ENCODE results near the gene SLC8B1. TPM values are rescaled to one million over a fixed set of nuclear protein-coding genes. Genes with fewer than 3 reads are reported as not detected.
A peak's percentile ranks its signal among the peaks of the same experiment; 100 is the strongest.

Gene SLC8B1
- total RNA-seq (ENCODE audit: low replicate concordance), result 3.0 and 7.5 TPM in 2 replicates

DNA sequence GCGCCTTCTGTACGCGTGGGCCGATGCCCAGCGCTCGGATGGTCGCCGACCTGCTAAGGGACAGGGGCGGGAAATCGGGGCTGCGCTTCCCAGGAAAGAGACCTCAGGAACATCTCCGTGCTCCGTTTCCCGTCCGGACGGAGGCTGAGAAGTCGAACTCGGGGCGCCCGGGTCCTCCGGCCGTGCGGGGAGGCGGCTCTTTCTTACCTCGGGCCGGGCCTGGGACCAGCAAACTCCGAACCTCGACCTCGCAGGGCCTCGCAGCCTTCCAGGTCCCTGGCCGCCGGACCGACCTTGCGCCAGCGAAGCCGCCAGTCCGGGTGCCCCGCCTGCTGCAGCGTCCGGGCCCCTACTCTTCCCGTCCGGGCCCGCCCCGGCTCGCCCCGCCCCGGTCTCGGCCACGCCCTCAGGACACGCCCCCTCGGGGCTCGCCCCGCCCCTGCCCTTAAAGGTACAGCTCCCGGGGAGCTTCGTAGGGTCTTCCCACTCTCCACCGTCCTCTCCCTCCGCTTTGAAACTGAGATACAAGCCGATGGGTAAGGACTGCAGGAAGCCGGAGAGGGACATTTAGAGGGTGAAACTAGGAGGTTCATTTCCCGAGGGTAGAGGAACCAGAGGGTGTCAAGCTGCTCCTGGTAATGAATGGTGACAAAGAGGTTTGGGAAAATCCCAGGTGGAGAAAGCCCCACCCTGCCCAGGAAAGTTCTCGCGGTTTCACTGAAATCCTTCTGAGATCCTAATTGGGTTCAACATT is at the start of gene SLC8B1:
Gene SLC8B1 (minus strand): TSS at position 324 of the 754 bp plus-strand sequence. CDS start 2,231 bp downstream, outside the sequence.
- DNase-seq (ENCODE audit: low spot score), result peak; percentile 93
- Mint-ChIP-seq H3K4me3 (peak within 1 kb of the TSS; percentile 87), H3K27ac (no peak within 1 kb of the TSS), H3K27me3 (ENCODE audit: insufficient read depth, low read depth) (peaks cover 12% of the 10 kb centered on the region), H3K9me3 (no peaks in the 10 kb centered on the region), H3K36me3 (peaks cover 2% of the 10 kb centered on the region), H3K4me1 (peaks cover 15% of the 10 kb centered on the region)
- H3K4me3 ChIP-seq, result peak within 1 kb of the TSS; percentile 53
- H3K27ac ChIP-seq, result no peak within 1 kb of the TSS
- H3K4me1 ChIP-seq, result no peaks in the 10 kb centered on the region
- peak within 1 kb of the TSS; percentile 73 for H3K4me2 ChIP-seq
- no peak within 1 kb of the TSS for H3K9ac ChIP-seq
- no peaks in the 10 kb centered on the region for H3K36me3 ChIP-seq
- no peaks in the 10 kb centered on the region for H3K9me3 ChIP-seq (ENCODE audit: low read depth)
- TF ChIP-seq, protein P1, sequence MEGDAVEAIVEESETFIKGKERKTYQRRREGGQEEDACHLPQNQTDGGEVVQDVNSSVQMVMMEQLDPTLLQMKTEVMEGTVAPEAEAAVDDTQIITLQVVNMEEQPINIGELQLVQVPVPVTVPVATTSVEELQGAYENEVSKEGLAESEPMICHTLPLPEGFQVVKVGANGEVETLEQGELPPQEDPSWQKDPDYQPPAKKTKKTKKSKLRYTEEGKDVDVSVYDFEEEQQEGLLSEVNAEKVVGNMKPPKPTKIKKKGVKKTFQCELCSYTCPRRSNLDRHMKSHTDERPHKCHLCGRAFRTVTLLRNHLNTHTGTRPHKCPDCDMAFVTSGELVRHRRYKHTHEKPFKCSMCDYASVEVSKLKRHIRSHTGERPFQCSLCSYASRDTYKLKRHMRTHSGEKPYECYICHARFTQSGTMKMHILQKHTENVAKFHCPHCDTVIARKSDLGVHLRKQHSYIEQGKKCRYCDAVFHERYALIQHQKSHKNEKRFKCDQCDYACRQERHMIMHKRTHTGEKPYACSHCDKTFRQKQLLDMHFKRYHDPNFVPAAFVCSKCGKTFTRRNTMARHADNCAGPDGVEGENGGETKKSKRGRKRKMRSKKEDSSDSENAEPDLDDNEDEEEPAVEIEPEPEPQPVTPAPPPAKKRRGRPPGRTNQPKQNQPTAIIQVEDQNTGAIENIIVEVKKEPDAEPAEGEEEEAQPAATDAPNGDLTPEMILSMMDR (IDR thresholded peaks at IDR 0.05), result no peak
- peak; percentile 62 for TF ChIP-seq EZH2 (IDR thresholded peaks at IDR 0.05)
- peak within 1 kb of the TSS; percentile 40 for H2AFZ ChIP-seq (replicated peaks)
- no peaks in the 10 kb centered on the region for H3K79me2 ChIP-seq (ENCODE audit: low read depth)
- no peaks in the 10 kb centered on the region for H4K20me1 ChIP-seq (ENCODE audit: low read depth)
- H3K27me3 ChIP-seq, result peaks cover 29% of the 10 kb centered on the region
- H3F3A ChIP-seq (ENCODE audit: low read depth), result peaks cover 3% of the 10 kb centered on the region

DNA sequence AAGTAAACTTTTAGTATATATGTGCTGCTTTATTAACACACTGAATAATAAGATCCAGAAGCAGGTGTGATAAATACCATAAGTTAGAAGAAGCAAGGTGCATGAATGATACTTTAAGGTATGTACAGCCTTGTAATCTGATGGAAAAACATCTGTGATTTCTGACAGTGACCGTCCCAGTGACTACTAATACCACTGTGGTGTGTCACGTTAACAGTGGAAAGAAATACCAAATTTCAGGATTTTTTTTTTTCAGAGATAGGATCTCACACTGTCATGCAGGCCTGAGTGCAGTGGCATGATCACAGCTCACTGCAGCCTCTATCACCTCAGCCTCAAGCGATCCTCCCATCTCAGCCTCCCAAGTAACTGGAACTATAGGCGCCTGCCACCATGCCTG is 47.3 kb upstream of the SLC8B1 start:
- DNase-seq (ENCODE audit: low spot score), result no peak
- Histone ChIP-seq H3K9ac (no peak overlapping the region), H3K9me3 (ENCODE audit: low read depth) (no peaks in the 10 kb centered on the region), H2AFZ (replicated peaks) (no peak overlapping the region), H3K27me3 (no peaks in the 10 kb centered on the region), H3K79me2 (ENCODE audit: low read depth) (no peaks in the 10 kb centered on the region), H3K4me1 (peaks cover 6% of the 10 kb centered on the region), H3K36me3 (no peaks in the 10 kb centered on the region), H3F3A (ENCODE audit: low read depth) (no peaks in the 10 kb centered on the region), H4K20me1 (ENCODE audit: low read depth) (no peaks in the 10 kb centered on the region), H3K4me3 (no peak overlapping the region), H3K4me2 (no peak overlapping the region), H3K27ac (no peak overlapping the region)
- no peak overlapping the region for H3K4me3 Mint-ChIP-seq
- H3K27me3 Mint-ChIP-seq (ENCODE audit: insufficient read depth, low read depth), result peaks cover 2% of the 10 kb centered on the region
- peaks cover 11% of the 10 kb centered on the region for H3K4me1 Mint-ChIP-seq
- TF ChIP-seq, protein P1 (IDR thresholded peaks at IDR 0.05), result no peak
- TF ChIP-seq EZH2phosphoT487 (IDR thresholded peaks at IDR 0.05) (no peak), EZH2 (IDR thresholded peaks at IDR 0.05) (no peak)
- peaks cover 13% of the 10 kb centered on the region for H3K36me3 Mint-ChIP-seq
- H3K27ac Mint-ChIP-seq, result no peak overlapping the region
- no peaks in the 10 kb centered on the region for H3K9me3 Mint-ChIP-seq

DNA sequence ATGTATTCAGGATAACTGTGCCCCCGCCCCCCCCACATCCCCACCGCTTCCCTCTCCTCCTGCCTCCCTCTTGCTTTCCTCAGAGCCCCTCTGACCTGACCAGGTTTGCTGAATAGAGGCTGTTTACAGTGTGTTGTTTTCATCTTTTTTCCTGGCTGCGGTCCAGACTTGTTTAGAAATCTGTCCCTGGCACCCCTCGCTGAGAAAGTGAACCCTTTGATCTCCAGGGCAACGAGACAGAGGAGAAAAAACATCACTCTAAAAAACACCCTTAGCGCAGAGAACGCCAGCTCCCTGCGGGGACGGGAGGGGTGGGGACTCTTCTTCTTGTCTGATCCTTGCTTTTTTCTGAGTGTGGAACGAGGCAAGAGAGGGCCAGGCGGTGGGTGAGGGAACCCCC is 46.3 kb upstream of the SLC8B1 start:
- peak overlapping the region; percentile 18 for H3K4me2 ChIP-seq
- Mint-ChIP-seq H3K4me3 (peak overlapping the region; percentile 48), H3K9me3 (no peaks in the 10 kb centered on the region), H3K27me3 (ENCODE audit: insufficient read depth, low read depth) (peaks cover 2% of the 10 kb centered on the region), H3K27ac (peak overlapping the region; percentile 95), H3K36me3 (peaks cover 13% of the 10 kb centered on the region), H3K4me1 (peaks cover 11% of the 10 kb centered on the region)
- no peaks in the 10 kb centered on the region for H3K79me2 ChIP-seq (ENCODE audit: low read depth)
- no peaks in the 10 kb centered on the region for H3K36me3 ChIP-seq
- no peak overlapping the region for H3K4me3 ChIP-seq
- peak overlapping the region; percentile 63 for H3K27ac ChIP-seq
- TF ChIP-seq, protein P1 (IDR thresholded peaks at IDR 0.05), result no peak
- TF ChIP-seq EZH2phosphoT487 (IDR thresholded peaks at IDR 0.05) (no peak), EZH2 (IDR thresholded peaks at IDR 0.05) (no peak)
- H3K9me3 ChIP-seq (ENCODE audit: low read depth), result no peaks in the 10 kb centered on the region
- no peak overlapping the region for H2AFZ ChIP-seq (replicated peaks)
- H3K27me3 ChIP-seq, result no peaks in the 10 kb centered on the region
- peaks cover 6% of the 10 kb centered on the region for H3K4me1 ChIP-seq
- H3K9ac ChIP-seq, result no peak overlapping the region
- H3F3A ChIP-seq (ENCODE audit: low read depth), result no peaks in the 10 kb centered on the region
- peak; percentile 37 for DNase-seq (ENCODE audit: low spot score)
- H4K20me1 ChIP-seq (ENCODE audit: low read depth), result no peaks in the 10 kb centered on the region
